GM12801 (cell line): ENCODE data around the gene STMP1.

ENCODE experiments used
- TF ChIP-seq, protein P1 (sequence below): IDR thresholded peaks from one replicate; pipeline ENCODE4 v1.5.1; 2011; ENCODE audit warnings: control low read depth; ENCODE audit not compliant: insufficient read length; ENCODE audit errors: extremely low read depth

The STMP1 gene

DNA sequence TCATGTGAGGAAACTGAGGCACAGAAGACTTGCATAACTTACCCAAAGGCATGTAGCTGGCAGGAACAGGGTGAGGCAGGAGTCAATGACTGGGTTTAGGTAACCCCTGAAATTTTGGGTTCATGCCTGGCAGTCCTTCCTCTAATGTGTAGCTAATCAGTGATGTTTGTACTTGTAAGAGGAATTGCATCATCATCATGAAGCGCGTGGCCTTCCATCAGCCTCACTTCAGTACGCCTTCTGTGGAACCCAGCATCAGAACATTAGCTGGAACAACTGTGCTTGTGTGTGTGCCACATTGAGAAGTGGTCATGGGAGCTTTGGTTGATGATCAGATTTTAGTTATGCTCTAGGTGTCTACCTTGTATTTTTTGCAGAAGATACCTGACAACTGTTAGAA is 18.2 kb upstream of the STMP1 start:
- TF ChIP-seq, protein P1, sequence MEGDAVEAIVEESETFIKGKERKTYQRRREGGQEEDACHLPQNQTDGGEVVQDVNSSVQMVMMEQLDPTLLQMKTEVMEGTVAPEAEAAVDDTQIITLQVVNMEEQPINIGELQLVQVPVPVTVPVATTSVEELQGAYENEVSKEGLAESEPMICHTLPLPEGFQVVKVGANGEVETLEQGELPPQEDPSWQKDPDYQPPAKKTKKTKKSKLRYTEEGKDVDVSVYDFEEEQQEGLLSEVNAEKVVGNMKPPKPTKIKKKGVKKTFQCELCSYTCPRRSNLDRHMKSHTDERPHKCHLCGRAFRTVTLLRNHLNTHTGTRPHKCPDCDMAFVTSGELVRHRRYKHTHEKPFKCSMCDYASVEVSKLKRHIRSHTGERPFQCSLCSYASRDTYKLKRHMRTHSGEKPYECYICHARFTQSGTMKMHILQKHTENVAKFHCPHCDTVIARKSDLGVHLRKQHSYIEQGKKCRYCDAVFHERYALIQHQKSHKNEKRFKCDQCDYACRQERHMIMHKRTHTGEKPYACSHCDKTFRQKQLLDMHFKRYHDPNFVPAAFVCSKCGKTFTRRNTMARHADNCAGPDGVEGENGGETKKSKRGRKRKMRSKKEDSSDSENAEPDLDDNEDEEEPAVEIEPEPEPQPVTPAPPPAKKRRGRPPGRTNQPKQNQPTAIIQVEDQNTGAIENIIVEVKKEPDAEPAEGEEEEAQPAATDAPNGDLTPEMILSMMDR, result no peak

DNA sequence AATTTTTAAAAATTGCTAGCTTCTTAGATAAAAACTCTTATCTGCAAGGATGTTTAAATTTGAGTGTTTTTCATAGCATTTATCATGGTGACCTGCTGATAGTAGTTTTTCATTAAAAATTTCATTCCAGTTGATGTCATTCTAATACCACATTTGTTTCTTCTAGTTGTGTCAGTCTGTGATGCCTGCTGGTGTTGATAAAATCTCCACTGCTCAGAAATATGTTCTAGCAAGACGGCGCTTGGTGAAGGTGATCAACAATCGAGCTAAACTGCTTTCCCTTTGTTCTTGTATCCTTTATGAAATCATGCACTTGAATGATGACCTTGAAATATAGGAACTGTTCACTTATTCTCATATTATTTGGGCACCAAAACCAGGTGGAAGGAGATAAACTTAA is 17.6 kb upstream of the STMP1 start:
- TF ChIP-seq, protein P1, result no peak

DNA sequence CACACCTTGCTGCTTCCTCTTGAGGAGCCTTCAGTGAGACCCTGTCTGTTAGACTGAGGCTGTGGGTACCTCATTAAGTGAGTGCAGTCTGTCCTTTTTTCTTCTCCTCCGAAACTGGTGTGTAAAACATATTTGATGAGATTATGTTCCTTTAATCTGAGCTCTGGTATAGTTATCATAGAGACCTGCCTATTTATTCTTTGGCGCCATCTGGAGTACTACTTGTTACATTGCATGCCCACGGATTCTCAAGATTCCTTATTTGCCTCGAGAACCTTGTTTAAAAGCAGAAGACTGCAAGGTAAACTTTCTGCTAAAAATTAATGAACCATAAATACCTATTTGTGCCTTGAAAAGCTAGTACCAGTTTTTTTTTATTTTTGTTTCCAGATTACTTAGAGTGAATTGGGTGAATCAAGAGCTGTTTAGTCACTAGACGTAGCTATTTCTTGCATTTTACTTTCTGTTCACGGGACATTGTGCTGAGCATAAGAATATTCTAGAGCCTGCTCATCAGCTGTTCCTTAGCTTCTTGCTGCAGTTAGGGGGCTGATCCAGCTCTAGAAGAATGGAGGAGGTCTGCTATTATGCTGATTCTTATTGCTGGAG is 16.9 kb upstream of the STMP1 start:
- TF ChIP-seq, protein P1, result no peak

- TF ChIP-seq, protein P1, result no peak
Measured at GRCh38 chr7:135647755-135648154, 14.6 kb upstream of the STMP1 start.

DNA sequence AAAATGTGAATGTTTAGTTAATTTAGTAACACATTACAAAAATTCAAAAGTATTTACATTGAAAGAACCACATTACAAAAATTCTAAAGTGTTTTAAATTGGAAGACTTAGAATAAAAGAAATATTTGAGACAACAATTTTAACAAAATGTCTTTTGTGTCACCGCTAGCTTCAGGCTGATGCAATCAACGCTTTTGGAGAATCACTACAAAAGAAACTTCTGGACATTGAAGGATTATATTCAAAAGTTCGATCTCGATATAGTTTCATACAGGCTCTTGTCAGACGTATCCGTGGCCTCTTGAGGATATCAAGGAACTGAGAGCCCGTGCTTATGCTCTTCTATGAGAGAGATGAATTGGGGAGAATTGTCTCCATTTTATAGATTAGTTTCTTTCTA is 14.1 kb upstream of the STMP1 start:
- TF ChIP-seq, protein P1, result no peak

DNA sequence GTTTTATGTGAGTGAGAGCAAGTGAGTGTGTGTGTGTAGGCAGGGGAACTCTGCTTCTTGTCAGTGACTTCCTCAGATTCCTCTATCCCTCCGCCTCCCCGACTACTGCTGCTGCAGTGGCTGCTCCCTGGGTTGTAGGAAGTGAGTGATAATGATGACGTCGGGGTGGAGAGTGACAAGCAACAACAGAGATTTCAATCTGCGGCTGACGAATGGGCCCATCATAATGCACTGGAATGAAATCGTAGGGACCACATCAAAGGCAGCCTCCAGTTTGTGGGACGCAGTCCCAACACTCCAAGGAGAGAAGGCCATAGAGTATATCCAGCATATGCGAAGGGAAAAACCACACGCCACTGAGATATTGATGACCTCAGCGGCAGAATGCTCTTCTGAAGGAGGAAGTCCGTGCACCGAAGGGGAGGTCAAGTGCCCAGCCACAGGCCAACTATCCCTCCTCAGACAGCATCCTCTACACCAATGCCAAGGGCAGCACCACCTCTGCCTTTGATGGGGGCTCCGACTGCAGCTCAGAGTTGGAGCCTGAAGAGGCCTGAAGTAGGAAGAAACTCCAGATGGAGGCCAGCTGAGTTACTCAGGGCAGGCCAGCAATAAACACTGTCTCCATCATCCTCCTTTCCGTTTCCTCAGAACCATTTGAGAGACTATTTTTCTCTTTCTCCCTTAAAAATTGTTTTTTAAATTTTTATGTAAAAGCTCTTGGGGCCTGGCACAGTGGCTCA is 11.3 kb upstream of the STMP1 start:
- TF ChIP-seq, protein P1, result no peak

DNA sequence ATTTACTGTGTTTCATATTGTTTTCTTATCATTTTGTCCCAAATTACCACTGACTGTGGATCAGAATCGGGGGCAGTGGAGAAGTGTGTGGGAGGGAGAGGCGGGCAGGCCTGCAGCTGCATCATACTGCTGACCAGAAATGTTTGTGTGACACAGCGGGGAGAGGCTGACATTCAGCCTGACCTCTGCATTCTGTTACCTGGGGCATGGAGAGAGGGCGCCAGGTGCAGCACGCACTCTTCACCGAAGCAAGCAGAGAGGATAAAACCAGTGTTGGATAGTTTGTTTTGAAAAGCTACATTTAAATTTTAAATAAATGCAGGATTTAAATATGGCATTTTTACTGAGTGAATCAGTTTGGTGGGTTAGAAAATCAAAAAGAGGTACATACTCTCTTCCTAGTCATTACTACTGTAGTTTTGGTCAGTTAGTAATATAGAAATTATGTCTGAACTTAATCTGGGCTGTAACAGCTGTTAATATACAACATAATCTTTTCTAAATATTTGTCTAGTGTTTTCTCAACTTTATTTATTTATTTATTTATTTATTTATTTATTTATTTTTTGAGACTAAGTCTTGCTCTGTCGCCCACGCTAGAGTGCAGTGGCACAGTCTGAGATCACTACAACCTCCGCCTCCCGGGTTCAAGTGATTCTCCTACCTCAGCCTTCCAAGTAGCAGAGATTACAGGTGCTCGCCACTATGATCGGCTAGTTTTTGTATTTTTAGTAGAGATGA is 8.8 kb upstream of the STMP1 start:
- TF ChIP-seq, protein P1, result no peak
